GM19397 (cell line): ENCODE measurements around the gene SPATA20.
A peak's percentile ranks its signal among the peaks of the same experiment; 100 is the strongest.

Experiments
- ATAC-seq: cut with Tn5 transposase; IDR thresholded peaks from one replicate; pipeline ENCODE4 v1.9.1; 2021; ENCODE audit warnings: mild to moderate bottlenecking, moderate library complexity; ENCODE audit not compliant: unreplicated experiment

The SPATA20 gene

GRCh38 chr17:50557630-50558029, 10.7 kb downstream of the SPATA20 start:
- ATAC-seq, result no peak

GRCh38 chr17:50558091-50558490, 11.1 kb downstream of the SPATA20 start:
- ATAC-seq, result no peak

- ATAC-seq, result no peak
These were observed 11.6 kb downstream of the SPATA20 start for GRCh38 chr17:50558581-50558940.

- no peak for ATAC-seq
These were observed 12.1 kb downstream of the SPATA20 start for GRCh38 chr17:50558941-50559614.

GRCh38 chr17:50559674-50560184, 12.8 kb downstream of the SPATA20 start:
- ATAC-seq, result no peak

GRCh38 chr17:50560185-50560824, 13.3 kb downstream of the SPATA20 start, which contains the start of gene CACNA1G:
CACNA1G (plus strand) TSS chr17:50560715; CDS start chr17:50561460, 745 bp downstream.
- ATAC-seq, result peak; percentile 94

GRCh38 chr17:50560931-50561745, 14.2 kb downstream of the SPATA20 start:
- ATAC-seq, result peak; percentile 5

GRCh38 chr17:50561746-50562141, 14.8 kb downstream of the SPATA20 start:
- no peak for ATAC-seq

- no peak for ATAC-seq
These were observed 15.5 kb downstream of the SPATA20 start for GRCh38 chr17:50562242-50563091.

- no peak for ATAC-seq
These were observed 16.1 kb downstream of the SPATA20 start for GRCh38 chr17:50563092-50563511.

- no peak for ATAC-seq
These were observed 17.9 kb downstream of the SPATA20 start for GRCh38 chr17:50564916-50565315.

GRCh38 chr17:50565402-50566350, 18.7 kb downstream of the SPATA20 start:
- no peak for ATAC-seq

GRCh38 chr17:50566886-50567285, 19.9 kb downstream of the SPATA20 start:
- no peak for ATAC-seq

GRCh38 chr17:50568659-50569058, 21.7 kb downstream of the SPATA20 start:
- ATAC-seq, result no peak

GRCh38 chr17:50569592-50569991, 22.6 kb downstream of the SPATA20 start:
- no peak for ATAC-seq

- ATAC-seq, result no peak
These were observed 23.1 kb downstream of the SPATA20 start for GRCh38 chr17:50570032-50570431.

GRCh38 chr17:50570528-50570927, 23.6 kb downstream of the SPATA20 start:
- ATAC-seq, result no peak

- ATAC-seq, result no peak
These were observed 24.7 kb downstream of the SPATA20 start for GRCh38 chr17:50571681-50572080.

- no peak for ATAC-seq
These were observed 25.6 kb downstream of the SPATA20 start for GRCh38 chr17:50572541-50572940.
